C4-2B (cell line): ENCODE results near the gene SLC48A1.

ENCODE experiments used
- H3K27ac ChIP-seq: fragments of 450-650 bp; 2 replicates; pipeline ENCODE4 v1.5.1; 2017
- CTCF ChIP-seq: fragments of 450-650 bp; conservative IDR thresholded peaks from 2 replicates; pipeline ENCODE4 v1.5.1; 2017; ENCODE audit warnings: mild to moderate bottlenecking
- ZFX ChIP-seq: fragments of 450-650 bp; IDR thresholded peaks from 2 replicates; pipeline ENCODE4 v1.6.1; 2017

Gene SLC48A1

GRCh38 chr12:47785887-47786661 lies 13.0 kb downstream of the SLC48A1 start:
- TF ChIP-seq CTCF (no peak), ZFX (no peak)
- no peak overlapping the region for H3K27ac ChIP-seq

GRCh38 chr12:47786662-47787280 lies 13.7 kb downstream of the SLC48A1 start:
- TF ChIP-seq CTCF, result no peak
- TF ChIP-seq ZFX, result no peak
- no peak overlapping the region for H3K27ac ChIP-seq

GRCh38 chr12:47787596-47788319 lies 14.7 kb downstream of the SLC48A1 start:
- TF ChIP-seq ZFX (no peak), CTCF (no peak)
- H3K27ac ChIP-seq, result 0 out of 2 replicates have a peak overlapping the region, but pooled peaks have one; percentile 17

GRCh38 chr12:47789141-47789540 lies 16.1 kb downstream of the SLC48A1 start:
- TF ChIP-seq ZFX (no peak), CTCF (no peak)
- H3K27ac ChIP-seq, result no peak overlapping the region

GRCh38 chr12:47789712-47790489 lies 16.9 kb downstream of the SLC48A1 start:
- no peak overlapping the region for H3K27ac ChIP-seq
- TF ChIP-seq CTCF (no peak), ZFX (no peak)

- TF ChIP-seq ZFX (no peak), CTCF (no peak)
- H3K27ac ChIP-seq, result no peak overlapping the region
Observed at GRCh38 chr12:47790676-47791350, 17.8 kb downstream of the SLC48A1 start.
